ENCODE measurements around the gene CRISPLD2. TPM values are rescaled to one million over a fixed set of nuclear protein-coding genes. Genes with fewer than 3 reads are reported as not detected.

The CRISPLD2 gene
- total RNA-seq, 1 donor from 2014 or later: not detected

DNA sequence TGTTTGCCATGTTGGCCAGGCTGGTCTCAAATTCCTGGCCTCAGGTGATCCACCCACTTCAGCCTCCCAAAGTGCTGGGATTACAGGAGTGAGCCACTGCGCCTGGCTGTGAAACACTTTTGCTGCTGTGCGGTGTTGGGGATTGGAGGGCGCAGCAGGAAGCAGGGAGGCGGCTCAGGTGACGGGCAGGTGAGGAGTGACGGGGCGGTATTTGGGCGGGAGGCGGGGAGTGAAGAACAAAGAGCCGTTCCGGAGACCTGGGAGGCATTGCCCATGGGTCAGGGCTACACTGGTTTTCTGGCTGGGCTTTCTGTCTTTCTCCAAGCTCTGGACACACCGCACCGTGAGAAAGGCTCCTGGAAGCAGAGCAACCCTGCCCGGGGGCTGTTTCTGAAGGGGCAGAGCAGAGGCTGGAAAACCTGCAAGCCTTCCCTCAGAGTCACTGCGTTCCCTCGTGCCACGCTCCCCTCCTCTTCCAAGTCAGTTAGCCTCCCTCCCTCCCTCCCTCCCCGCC, 22.1 kb downstream of the CRISPLD2 start:
- intact Hi-C loops (cut with micrococcal nuclease): no loop called here
- Mint-ChIP-seq H3K4me1 (ENCODE audit: low read depth) (no peaks in the 10 kb centered on the region), H3K9me3 (no peaks in the 10 kb centered on the region), H3K36me3 (ENCODE audit: low read depth) (no peaks in the 10 kb centered on the region), H3K27ac (no peak overlapping the region), H3K4me3 (no peak overlapping the region), H3K27me3 (ENCODE audit: insufficient read depth) (peaks cover 25% of the 10 kb centered on the region)
- no peak for DNase-seq (ENCODE audit: low spot score)

DNA sequence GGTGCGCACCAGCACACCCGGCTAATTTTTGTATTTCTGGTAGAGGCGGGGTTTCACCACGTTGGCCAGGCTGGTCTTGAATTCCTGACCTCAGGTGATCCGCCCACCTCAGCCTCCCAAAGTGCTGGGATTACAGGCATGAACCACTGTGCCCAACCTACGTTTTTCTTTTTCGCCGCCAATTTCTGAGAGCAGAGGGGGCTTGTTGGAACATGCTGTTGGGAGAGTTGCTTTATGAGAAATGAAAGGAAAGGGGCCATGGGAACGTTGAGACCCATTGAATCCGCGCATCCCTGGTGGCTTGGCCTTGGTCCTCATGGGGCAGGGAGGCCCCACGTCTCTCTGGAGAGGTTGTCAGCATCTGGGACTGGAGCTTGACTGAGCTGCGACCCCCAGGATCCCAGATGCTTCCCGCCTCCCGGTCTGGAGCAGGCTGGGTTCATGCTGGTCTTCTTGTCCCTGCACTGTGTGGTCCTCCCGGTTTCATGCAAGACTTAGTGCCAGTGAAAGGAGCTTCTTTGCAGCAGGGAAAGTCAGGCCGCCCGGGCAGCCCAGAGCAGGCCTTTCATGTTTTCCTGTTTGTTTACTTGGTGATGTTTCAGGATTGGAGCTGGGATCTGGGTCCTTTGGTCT, 22.8 kb downstream of the CRISPLD2 start:
- no peak for DNase-seq (ENCODE audit: low spot score)
- H3K27ac Mint-ChIP-seq: no peak overlapping the region
- H3K36me3 Mint-ChIP-seq (ENCODE audit: low read depth): no peaks in the 10 kb centered on the region
- peaks cover 24% of the 10 kb centered on the region for H3K27me3 Mint-ChIP-seq (ENCODE audit: insufficient read depth)
- intact Hi-C loops (cut with micrococcal nuclease): no loop called here
- no peak overlapping the region for H3K4me3 Mint-ChIP-seq
- H3K9me3 Mint-ChIP-seq: no peaks in the 10 kb centered on the region
- H3K4me1 Mint-ChIP-seq (ENCODE audit: low read depth): no peaks in the 10 kb centered on the region

GRCh38 chr16:84843149-84844048, 23.6 kb downstream of the CRISPLD2 start:
- H3K4me3 Mint-ChIP-seq: no peak overlapping the region
- intact Hi-C loops (cut with micrococcal nuclease): no loop called here

GRCh38 chr16:84844049-84844350, 24.2 kb downstream of the CRISPLD2 start:
- Mint-ChIP-seq H3K27me3 (ENCODE audit: insufficient read depth) (peaks cover 25% of the 10 kb centered on the region), H3K27ac (no peak overlapping the region), H3K4me3 (no peak overlapping the region), H3K4me1 (ENCODE audit: low read depth) (no peaks in the 10 kb centered on the region), H3K36me3 (ENCODE audit: low read depth) (no peaks in the 10 kb centered on the region), H3K9me3 (no peaks in the 10 kb centered on the region)
- intact Hi-C loops (cut with micrococcal nuclease): no loop called here
- no peak for DNase-seq (ENCODE audit: low spot score)

More at GRCh38 chr16:84843149-84844048, 23.6 kb downstream of the CRISPLD2 start:
- Mint-ChIP-seq H3K4me1 (ENCODE audit: low read depth) (no peaks in the 10 kb centered on the region), H3K36me3 (ENCODE audit: low read depth) (no peaks in the 10 kb centered on the region), H3K9me3 (no peaks in the 10 kb centered on the region), H3K27me3 (ENCODE audit: insufficient read depth) (peaks cover 25% of the 10 kb centered on the region), H3K27ac (no peak overlapping the region)
- DNase-seq (ENCODE audit: low spot score): no peak

DNA sequence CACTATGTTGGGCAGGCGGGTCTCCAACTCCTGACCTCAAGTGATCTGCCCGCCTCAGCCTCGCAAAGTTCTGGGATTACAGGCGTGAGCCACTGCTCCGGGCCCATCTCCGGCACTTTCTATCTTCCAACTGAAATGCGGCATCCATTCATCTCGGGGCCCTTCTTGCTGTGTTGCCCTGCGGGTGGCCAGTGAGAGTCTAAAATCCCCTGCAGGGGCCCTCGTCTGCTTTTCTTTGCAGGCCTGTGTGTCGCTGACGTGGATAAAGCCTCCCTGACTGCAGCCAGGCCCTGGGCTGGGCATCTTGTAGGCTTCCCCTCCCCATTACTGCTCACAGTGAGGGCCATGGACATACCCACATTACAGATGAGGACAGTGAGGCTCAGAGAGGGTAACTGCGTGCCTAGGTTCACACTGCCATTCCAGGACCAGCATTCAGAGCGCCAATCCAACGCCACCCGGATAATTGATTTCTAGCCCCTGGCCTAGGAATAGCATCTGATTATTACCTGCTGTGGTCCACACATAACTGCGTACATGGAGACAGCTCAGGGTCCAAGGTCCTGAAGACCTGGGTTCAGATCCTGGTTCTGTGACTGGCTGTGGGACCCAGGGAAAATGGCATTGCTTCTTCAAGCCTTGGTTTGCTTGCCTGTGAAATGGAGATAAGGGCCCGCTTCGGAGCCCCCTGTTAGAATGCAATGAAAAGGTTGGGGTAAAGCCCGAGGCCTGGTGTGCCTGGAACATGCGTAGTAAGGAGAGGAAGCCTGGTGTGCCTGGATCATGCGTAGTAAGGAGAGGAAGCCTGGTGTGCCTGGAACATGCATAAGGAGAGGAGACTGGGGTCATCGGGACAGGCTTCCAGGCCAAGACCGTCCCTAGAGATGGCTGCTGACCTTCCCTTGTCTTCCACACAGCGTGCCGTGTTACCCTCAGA, 25.0 kb downstream of the CRISPLD2 start:
- no peaks in the 10 kb centered on the region for H3K36me3 Mint-ChIP-seq (ENCODE audit: low read depth)
- H3K27me3 Mint-ChIP-seq (ENCODE audit: insufficient read depth): peaks cover 25% of the 10 kb centered on the region
- H3K9me3 Mint-ChIP-seq: no peaks in the 10 kb centered on the region
- no peaks in the 10 kb centered on the region for H3K4me1 Mint-ChIP-seq (ENCODE audit: low read depth)
- no peak overlapping the region for H3K4me3 Mint-ChIP-seq
- intact Hi-C loops (cut with micrococcal nuclease): no loop called here
- no peak overlapping the region for H3K27ac Mint-ChIP-seq
- DNase-seq (ENCODE audit: low spot score): no peak

GRCh38 chr16:84845496-84846002, 25.8 kb downstream of the CRISPLD2 start:
- Mint-ChIP-seq H3K4me1 (ENCODE audit: low read depth) (no peaks in the 10 kb centered on the region), H3K27ac (no peak overlapping the region), H3K27me3 (ENCODE audit: insufficient read depth) (peaks cover 19% of the 10 kb centered on the region), H3K36me3 (ENCODE audit: low read depth) (no peaks in the 10 kb centered on the region), H3K4me3 (no peak overlapping the region), H3K9me3 (no peaks in the 10 kb centered on the region)
- intact Hi-C loops (cut with micrococcal nuclease): no loop called here
- no peak for DNase-seq (ENCODE audit: low spot score)

- H3K4me1 Mint-ChIP-seq (ENCODE audit: low read depth): no peaks in the 10 kb centered on the region
- DNase-seq (ENCODE audit: low spot score): no peak
- peaks cover 2% of the 10 kb centered on the region for H3K27me3 Mint-ChIP-seq (ENCODE audit: insufficient read depth)
- no peak overlapping the region for H3K27ac Mint-ChIP-seq
- no peak overlapping the region for H3K4me3 Mint-ChIP-seq
- H3K36me3 Mint-ChIP-seq (ENCODE audit: low read depth): no peaks in the 10 kb centered on the region
- intact Hi-C loops (cut with micrococcal nuclease): no loop called here
- H3K9me3 Mint-ChIP-seq: no peaks in the 10 kb centered on the region
Observed at GRCh38 chr16:84847564-84848355, 28.0 kb downstream of the CRISPLD2 start.

DNA sequence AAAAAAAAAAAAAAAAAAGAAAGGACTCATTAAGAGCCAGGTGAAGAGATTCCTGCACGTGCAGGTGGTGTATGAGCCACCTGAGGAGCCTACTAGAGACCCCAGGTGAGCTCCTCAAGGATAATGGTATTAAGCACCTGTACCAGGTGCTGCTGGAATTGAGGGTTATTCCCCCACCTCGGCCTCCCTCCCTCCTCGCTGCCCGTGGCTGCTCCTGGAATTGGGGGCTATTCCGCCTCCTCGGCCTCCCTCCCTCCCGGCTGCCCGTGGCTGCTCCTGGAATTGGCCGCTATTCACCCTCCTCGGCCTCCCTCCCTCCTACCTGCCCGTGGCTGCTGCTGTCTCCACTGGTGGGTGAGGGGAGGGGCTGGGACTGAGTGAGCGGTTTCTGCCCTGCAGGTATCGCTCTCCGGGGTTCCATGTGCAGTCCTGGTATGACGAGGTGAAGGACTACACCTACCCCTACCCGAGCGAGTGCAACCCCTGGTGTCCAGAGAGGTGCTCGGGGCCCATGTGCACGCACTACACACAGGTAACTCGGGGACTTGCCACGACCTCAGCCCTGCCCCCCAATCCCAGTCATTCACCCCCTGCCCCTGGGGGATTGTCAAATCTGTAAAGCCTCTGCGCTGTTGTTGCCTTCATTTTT, 29.3 kb downstream of the CRISPLD2 start:
- intact Hi-C loops (cut with micrococcal nuclease): no loop called here
- H3K4me3 Mint-ChIP-seq: no peak overlapping the region
- H3K36me3 Mint-ChIP-seq (ENCODE audit: low read depth): no peaks in the 10 kb centered on the region
- no peaks in the 10 kb centered on the region for H3K4me1 Mint-ChIP-seq (ENCODE audit: low read depth)
- H3K27ac Mint-ChIP-seq: no peak overlapping the region
- DNase-seq (ENCODE audit: low spot score): no peak
- no peaks in the 10 kb centered on the region for H3K9me3 Mint-ChIP-seq
- H3K27me3 Mint-ChIP-seq (ENCODE audit: insufficient read depth): peaks cover 2% of the 10 kb centered on the region

DNA sequence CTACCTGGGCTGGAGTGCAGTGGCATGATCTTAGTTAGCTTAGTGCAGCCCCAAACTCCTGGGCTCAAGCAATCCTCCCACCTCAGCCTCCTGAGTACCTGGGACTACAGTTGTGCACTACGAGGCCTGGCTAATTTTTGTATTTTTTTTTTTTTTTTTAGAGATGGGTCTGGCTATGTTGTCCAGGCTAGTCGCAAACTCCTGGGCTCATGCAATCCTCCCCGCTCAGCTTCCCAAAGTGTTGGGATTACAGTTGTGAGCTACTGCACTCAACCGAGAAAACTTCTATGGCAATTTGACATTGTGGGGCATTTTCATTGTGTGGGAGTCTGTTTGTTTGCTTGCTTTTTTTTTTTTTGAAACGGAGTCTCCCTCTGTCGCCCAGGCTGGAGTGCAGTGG, 30.0 kb downstream of the CRISPLD2 start:
- Mint-ChIP-seq H3K4me3 (no peak overlapping the region), H3K27ac (no peak overlapping the region), H3K9me3 (no peaks in the 10 kb centered on the region), H3K4me1 (ENCODE audit: low read depth) (no peaks in the 10 kb centered on the region), H3K36me3 (ENCODE audit: low read depth) (no peaks in the 10 kb centered on the region), H3K27me3 (ENCODE audit: insufficient read depth) (peaks cover 2% of the 10 kb centered on the region)
- intact Hi-C loops (cut with micrococcal nuclease): no loop called here
- DNase-seq (ENCODE audit: low spot score): no peak

DNA sequence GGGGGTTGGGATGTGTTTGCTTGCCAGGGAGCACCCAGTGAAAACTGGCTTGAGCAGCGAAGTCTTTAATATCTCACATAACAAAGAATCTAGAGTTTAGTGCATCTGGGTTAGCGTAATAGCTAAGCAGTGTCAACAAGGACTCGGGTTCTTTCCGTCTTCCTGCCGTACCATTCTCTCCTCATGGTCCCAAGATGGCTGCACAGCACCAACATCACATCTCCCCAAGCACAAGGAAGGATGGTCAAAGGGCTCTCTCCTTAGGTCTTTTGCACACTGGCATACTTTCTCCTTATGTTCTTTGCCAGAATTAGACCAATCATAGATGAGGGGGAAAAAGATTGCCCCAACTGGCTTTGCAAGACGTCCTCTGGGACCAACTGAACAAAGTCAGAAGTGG, 30.9 kb downstream of the CRISPLD2 start:
- intact Hi-C loops (cut with micrococcal nuclease): no loop called here
- no peak overlapping the region for H3K4me3 Mint-ChIP-seq

DNA sequence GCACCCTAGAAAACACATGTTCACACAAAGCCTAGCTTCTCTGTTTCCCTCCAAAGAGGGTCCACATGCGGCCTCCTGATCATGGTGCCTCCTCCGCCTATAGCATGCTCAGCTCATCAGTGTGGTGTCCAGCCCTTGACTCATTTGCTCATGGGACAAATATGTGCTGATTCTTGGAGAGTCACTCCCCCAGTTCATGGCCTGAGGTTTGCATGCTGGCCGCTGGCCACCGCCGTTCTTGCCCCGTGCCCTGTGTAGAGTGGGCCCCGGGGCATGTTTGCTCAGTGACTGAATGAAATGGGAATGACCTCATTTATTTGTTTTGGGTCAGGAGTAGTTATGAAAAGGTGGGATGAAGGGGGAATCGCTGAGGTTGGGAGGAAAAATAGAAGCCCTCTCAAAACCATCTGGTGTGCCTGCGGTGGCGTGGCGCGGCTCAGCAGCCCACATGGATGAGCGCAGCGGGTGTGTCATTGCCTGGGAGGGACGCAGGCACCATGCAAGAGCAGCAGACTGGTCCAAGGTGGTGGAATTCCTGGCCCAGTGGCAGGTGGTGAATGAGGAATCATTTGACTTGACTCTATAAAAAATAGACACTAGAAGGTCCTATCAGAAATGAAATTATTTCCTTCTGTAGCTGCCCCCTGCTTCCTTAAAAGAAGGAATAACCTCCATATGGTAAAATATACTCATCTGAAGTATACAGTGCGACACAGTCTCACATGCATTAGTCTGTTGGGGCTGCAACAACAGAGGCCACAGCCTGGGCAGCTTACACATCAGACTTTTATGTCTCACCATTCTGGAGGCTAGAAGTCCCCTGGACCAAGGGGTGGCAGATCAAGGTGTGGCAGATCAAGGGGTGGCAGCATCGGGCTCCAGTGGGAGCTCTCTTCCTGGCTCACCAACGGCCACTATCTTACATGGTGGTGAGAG, 31.7 kb downstream of the CRISPLD2 start:
- Mint-ChIP-seq H3K27ac (no peak overlapping the region), H3K9me3 (no peaks in the 10 kb centered on the region), H3K4me1 (ENCODE audit: low read depth) (no peaks in the 10 kb centered on the region), H3K27me3 (ENCODE audit: insufficient read depth) (peaks cover 2% of the 10 kb centered on the region), H3K36me3 (ENCODE audit: low read depth) (no peaks in the 10 kb centered on the region), H3K4me3 (no peak overlapping the region)
- intact Hi-C loops (cut with micrococcal nuclease): no loop called here
- DNase-seq (ENCODE audit: low spot score): no peak

More for the DNA sequence above, 30.9 kb downstream of the CRISPLD2 start:
- Mint-ChIP-seq H3K4me1 (ENCODE audit: low read depth) (no peaks in the 10 kb centered on the region), H3K36me3 (ENCODE audit: low read depth) (no peaks in the 10 kb centered on the region), H3K27ac (no peak overlapping the region), H3K9me3 (no peaks in the 10 kb centered on the region), H3K27me3 (ENCODE audit: insufficient read depth) (peaks cover 2% of the 10 kb centered on the region)
- no peak for DNase-seq (ENCODE audit: low spot score)
